GM20000 (cell line): ENCODE data around the gene CSNK1G1.

Experiments used
- DNase-seq: peaks from one replicate; pipeline ENCODE4 v3.0.0; 2012; ENCODE audit warnings: low spot score
- CTCF ChIP-seq: IDR thresholded peaks from 2 replicates; pipeline ENCODE4 v1.5.1; 2012; ENCODE audit warnings: mild to moderate bottlenecking, control low read depth; ENCODE audit errors: extremely low read depth, missing control alignments

The CSNK1G1 gene

GRCh38 chr15:64138331-64138941 lies 217.5 kb downstream of the CSNK1G1 start:
- TF ChIP-seq CTCF, result no peak

DNA sequence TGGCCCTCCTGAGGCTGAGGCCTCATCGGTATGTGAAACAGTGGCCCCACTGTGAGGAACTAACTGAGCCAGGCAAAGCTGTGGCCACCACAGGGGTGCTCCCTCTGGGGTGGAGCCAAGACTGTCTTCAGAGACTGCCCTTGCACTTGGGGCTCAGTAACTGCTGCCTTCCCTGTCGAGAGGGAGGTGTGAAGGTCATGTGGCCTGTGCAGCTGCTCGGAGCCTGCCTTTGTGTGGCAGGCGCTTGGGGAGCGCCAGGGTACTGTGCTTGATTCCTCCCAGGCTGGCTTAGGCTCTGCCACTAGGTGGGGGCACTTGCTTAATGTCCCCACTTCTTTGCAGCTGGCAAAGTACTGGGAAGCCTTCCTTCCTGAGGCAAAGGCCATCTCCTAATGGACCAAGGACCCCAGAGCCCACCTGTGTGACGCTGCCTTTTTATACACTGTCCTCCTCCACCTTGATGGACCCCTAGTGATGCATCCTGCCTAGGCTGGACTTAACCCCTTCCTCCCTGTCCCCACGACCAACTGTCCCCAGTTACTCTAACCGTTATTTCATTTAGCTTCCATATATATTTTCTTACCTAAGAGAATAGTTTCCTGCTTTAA lies 218.6 kb downstream of the CSNK1G1 start:
- no peak for TF ChIP-seq CTCF
- no peak for DNase-seq

More at GRCh38 chr15:64138331-64138941, 217.5 kb downstream of the CSNK1G1 start:
- no peak for DNase-seq

- no peak for DNase-seq
- TF ChIP-seq CTCF, result no peak
Observed at GRCh38 chr15:64136347-64136746, 219.6 kb downstream of the CSNK1G1 start.

DNA sequence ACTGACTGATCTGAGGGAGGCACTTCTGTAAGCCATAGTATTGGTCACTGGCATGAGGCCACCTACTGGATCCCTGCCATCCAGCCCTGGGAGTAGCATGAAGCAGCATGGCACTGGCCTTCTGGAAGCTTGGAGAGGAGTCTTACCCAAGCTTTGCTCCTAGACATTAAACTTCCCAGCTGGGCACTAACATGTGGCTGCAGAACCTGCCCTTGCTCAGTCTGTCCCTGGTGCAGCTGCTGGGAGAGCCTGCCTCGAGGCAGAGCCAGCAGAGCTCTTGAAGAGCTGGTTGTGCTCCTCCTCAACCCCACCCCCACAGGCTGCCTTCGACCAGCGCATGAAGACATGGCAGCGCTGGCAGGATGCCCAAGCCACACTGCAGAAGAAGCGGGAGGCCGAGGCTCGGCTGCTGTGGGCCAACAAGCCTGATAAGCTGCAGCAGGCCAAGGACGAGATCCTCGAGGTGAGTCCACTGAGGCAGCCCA lies 221.6 kb downstream of the CSNK1G1 start:
- DNase-seq, result no peak
- TF ChIP-seq CTCF, result no peak

GRCh38 chr15:64133623-64134344 lies 222.2 kb downstream of the CSNK1G1 start:
- DNase-seq, result no peak
- no peak for TF ChIP-seq CTCF

DNA sequence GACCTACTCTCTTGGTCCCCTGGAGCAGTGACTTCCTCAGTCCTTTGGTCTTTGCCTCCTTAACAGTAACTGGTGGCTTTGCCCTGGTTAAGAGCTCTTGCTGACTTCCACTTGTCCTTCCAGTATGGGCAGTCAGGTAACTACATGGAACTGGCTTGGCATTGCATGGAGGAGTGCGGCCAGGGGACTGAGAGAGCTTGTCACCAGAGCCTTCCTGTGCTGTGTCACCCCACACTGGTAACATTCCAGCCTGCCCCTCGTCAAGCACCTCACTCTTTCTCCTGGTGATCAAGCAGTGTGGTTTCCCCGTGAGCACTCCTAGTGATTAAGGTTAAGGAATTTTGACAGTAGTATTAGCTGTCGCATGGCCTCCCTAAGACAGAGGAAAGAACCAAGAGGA lies 223.8 kb downstream of the CSNK1G1 start:
- no peak for TF ChIP-seq CTCF
- DNase-seq, result no peak

- DNase-seq, result no peak
- no peak for TF ChIP-seq CTCF
Observed at GRCh38 chr15:64131547-64131946, 224.4 kb downstream of the CSNK1G1 start.
